ENCODE results near the gene VPS13A.
"Not testable (repeated sequence)": the region's sequence is repeated elsewhere in the genome, so short reads cannot be mapped to it uniquely, and the experiment has no call there.

The VPS13A gene

DNA sequence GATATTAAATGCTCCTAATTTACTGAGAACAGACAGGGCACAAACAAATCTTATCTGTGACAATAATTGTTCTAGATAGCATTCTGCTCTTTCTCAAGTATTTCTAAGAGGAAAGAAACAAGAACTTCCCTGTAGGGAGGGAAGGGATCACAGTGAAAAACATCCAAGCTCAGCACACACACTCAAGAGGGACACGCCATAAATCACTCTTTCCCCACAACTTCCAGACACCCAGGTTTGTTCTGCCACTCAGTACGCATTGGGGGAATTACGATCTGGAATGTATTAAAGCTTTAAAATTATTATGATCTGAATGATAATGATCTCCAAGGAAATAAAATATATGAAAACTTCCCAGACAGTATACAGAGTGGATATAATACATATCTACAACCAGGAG is 249.4 kb downstream of the VPS13A start:
- FAIRE-seq, result no peak

DNA sequence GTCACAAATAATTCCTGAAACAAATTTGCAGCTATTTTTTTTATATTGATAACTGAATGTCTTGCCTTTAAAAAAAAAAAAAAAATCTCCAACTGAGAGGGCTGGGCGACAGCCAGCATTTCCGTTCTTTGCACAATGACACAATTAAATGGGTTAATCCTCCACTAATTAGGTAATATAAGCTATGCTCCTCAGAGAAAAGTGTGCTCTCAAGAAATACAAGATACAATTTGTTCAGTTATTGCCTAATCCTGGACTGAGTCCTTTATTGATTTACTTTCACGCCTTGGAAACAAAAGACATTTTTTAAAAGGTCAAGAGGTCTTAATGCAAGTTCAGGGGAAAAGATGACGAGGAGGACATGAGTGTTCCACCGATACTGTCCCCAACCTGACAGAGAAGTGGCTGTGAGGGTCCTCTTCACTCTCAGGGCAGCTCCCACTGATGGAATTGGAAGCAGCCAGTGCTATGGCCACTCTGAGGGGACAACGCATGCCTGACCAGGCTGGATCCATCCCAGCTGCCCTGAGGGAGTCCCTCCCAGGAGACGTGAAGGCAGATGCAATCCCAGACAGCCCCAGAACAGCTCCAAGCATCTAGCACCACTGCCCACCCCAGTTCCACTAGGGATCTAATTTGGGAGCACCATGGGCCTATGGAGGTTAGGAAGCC is 250.1 kb downstream of the VPS13A start:
- no peak for FAIRE-seq

DNA sequence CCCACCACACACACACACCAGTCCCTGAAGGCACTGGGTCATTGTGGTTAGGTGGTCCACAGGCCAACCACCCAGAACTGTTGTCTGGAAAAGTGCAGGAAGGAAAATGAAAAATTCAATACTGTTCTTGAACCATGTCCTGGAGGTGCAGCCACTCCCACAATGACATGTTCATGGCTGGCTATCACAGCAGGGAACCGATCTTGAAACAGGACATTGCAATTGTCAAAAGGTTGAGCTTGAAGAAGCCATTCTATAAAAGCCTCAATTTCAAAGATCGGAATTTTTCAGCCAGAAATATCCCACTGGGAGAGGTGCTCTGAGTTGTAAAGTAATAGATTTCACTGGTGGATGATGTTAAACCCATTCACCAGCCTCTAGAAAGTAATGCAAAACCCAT is 252.6 kb downstream of the VPS13A start:
- no peak for FAIRE-seq

DNA sequence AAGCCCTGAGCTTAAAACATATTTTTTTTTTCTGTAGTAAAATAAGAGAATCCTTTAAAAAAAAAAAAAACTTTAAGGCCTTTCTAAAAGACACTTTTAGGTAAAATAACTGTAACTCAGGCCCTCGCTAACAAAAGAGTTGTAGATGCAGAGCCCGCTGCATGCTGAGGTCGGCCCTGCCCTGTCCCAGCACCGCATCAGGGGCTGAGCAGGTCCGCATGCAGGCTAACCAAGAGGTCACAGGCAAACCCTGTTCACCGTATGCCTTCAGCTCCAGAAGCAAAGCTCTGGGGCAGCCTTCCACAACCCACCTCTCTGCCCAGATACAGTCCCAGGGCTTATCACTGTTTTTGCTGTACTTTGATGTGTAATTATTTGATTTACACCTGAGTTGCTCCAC is 254.7 kb downstream of the VPS13A start:
- FAIRE-seq, result no peak

DNA sequence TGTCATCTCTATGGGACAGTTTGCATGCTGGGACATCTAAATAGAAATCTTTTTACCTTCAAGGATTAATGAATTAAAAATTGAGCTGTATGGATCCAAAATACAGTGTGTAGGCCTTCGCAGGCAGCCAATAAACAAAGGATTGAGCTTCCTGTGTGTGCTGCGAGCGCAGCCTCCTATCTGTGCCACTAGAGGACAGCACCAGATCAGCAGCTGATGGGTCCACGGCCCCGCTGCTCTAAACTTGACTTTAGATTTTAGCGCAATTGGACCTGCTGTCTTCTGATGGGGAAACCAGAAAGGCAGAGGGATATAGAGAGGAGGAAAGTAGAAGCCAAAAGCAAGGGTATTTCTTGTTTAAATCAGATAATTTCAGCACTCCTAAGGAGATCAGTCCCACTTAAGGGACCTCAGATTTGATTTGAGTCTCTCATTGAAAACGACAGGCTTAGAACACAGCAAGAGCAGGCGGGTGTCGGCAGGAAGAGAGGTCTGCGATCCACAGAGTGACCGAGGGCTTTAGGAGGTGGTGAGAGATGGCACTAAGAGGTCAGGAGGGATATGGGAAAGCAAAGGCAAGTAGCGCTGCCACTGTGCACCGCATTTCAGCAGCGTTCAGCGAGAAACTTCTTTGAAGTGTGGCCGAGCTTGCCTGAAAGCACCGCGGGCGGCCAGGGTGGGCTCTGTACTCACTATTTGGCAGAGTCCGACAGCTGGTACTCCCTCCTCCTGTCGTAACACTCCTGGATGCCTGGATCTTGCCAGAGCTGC is 256.5 kb downstream of the VPS13A start:
- peak; percentile 21 for FAIRE-seq

DNA sequence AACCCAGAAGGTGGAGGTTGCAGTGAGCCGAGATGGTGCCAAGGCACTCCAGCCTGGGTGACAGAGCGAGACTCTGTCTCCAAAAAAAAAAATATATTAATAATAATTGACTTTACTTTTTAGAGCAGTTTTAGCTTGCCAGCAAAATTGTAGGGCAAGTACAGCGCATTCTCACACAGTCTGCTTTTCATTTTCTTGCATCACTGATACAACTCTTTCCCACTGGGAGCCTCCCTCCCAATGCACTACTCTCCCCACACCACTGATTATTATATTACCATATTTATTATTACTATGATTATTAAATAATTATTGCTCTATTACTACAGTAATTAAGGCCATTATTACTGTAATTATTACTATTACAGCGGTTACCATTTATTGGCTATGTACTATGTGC is 257.9 kb downstream of the VPS13A start:
- FAIRE-seq, result no peak

DNA sequence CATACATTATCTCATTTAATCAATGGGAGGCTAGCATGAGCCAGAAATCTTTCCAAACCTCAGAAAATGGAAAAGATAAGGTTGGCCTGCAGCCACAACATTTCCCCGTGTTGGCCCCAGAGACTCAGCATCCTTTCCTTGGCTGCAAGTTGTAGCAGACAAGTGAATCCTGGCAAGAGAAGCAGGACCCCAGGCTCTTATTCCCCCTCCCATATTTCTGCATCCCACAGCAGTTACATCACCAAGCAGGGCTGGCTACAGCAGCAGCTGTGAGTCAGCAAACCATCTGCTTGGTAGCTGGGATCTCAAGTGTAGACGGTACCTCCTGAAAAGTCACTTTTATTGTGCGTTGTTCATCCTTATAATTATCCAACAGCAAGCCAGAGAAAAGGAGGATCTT is 258.4 kb downstream of the VPS13A start:
- no peak for FAIRE-seq

DNA sequence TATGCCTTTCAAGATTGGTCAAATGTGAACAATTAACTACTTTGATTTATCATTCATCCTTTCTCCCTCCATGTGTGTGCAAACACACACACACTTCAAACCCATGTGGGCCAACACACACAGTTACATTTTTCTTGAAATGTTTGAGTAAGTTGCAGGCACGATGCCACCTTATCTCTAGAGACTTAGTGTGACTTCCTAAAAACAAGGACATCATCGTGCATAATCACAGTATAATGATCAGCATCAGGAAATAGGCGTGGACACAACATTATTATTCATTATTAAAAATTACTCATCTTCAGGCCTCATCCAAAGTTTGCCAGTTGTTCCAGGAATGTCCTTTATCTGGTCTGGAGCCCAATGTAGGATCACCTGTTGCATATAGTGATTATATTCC is 261.3 kb downstream of the VPS13A start:
- no peak for FAIRE-seq

DNA sequence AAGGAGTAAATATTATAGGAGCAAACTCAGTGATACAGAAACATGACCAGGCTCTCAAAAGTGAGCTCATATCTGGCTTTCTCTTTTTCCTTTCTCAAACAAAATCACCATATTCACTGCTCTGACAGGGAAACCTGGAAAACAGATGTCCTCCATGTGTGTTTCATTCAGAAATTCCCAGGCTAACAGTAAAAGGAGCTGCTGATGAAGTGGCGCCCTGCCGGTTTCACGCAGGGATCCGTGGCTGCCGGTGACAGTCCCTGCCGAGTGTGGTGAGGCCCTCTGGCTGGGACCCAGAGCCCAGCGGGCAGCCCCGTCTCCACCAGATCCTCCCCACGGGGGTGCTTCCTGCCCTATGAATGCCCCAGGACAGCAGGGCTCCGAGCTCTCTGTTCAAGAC is 262.7 kb downstream of the VPS13A start:
- no peak for FAIRE-seq

DNA sequence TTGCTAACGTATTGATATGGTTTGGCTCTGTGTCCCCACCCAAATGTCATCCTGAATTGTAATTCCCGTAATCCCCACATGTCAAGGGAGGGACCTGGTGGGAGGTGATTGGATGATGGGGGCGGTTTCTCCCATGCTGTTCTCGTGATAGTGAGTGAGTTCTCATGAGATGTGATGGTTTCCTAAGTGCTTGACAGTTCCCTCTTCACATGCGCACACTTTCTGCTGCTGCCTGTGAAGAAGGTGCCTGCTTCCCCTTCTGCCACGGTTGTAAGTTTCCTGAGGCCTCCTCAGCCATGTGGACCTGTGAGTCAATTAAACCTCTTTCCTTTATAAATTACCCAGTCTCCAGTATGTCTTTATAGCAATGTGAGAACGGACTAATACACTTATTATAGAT is 263.8 kb downstream of the VPS13A start:
- FAIRE-seq, result not testable (repeated sequence)

DNA sequence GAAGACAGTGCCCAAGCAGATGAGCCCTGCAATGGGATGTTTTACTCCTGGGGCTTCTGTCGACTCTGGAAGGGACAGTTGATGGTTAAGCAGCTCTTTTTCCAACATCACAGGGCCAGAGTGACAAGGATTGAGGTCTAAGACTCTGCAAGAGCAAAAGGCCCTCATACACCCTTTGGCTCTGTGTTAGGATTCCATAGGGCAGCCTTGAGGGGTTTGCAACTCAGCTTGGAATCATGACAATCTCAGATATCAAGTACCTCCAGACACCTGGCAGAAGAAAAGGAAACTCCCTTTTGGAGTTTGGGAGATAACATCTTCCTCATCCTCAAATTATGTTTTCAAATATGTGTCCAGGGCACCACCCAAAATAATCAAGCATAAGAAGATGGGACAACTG is 265.1 kb downstream of the VPS13A start:
- no peak for FAIRE-seq

DNA sequence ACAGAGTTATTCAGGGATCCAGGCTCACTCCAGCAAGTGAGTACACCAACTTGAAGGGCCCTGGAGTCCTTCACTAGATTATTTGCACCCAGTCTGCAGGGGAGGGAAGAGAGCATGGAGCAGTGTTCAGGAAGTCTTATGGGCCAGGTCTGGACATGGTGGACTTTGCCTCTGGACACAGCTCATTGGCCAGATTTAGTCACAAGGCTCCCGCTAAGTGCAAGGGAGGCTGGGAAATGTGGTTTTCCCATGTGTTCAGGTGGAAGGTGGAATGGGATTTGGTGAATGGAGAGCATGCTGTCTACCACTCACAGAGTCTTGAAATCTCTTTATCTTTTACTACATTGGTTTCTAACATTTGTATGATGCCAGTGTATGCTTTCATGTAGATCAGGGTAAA is 270.3 kb downstream of the VPS13A start:
- FAIRE-seq, result no peak

DNA sequence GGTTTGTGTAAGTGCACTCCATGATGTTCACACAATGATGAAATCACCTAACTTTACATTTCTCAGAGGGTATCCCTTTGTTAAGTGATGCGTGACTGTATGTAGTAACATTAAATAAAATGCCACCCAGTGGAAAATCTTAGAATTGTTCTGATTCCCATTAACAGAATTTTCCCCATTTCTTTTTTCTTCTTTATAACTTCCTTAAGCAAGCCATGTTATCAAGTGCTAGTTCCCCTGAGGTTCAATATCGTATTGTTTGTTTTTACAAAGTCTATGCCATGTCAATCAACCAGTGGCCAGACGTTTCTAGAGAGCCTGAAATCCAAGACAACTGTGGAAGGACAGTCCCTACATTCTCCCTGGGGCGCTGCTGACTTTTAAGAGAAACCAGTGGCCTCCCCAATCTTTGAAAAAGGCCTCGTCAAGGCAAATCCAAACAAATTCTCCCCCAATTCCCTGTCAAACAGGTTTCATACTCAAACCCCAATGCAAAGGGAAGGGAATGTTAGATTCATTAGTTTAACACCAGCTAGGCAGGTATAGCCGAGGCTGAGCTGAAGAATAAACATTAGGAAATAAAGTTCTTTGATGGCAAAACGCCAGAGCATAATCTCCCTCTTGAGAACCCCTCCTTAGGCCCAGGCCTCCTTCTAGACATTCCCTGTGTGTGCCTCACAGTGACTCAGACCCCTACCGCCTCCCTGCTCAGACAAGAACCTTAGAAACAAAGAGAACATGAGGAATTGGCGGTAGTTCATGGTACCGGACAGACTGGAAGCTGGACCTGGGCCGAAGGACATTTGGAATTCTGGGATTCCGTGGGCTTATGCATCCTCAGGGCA is 272.1 kb downstream of the VPS13A start:
- peak; percentile 37 for FAIRE-seq

DNA sequence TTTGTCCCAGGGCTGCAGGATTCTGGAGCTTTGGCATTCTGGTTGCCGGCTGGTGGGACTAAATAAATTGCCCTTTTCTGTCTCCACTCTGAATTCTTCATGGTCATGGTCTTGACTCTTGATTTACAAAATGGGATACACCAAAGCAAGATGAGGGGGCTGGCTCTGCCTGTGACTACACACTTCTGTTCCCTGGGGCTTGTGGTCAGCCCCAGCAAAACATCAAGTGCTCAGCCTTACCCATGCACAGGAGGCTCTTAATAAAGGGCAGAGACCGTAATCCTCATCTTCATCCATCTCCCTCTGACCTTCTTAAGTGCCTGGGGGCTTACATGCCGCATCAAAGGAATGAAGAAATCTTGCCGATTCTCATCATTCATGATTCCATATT is 272.7 kb downstream of the VPS13A start:
- no peak for FAIRE-seq

DNA sequence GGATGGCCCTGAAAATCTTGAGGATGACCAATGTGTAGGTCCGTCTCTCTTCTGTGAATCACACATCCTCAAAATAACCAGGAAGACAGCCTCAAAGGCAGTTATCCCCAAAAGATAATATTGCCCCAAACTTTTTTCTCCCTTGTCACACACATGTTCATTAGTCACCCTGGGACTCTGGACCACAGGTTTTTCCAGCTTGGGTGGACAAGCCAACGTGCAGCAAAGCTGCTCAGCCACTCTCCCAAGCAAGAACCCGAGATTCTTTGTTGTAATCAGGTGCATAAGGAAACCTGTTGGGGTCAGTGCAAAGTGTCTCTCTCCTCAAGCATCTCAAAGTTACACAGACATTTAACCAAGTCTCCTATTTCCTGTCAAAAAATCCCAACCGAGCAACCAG is 274.2 kb downstream of the VPS13A start:
- FAIRE-seq, result no peak

DNA sequence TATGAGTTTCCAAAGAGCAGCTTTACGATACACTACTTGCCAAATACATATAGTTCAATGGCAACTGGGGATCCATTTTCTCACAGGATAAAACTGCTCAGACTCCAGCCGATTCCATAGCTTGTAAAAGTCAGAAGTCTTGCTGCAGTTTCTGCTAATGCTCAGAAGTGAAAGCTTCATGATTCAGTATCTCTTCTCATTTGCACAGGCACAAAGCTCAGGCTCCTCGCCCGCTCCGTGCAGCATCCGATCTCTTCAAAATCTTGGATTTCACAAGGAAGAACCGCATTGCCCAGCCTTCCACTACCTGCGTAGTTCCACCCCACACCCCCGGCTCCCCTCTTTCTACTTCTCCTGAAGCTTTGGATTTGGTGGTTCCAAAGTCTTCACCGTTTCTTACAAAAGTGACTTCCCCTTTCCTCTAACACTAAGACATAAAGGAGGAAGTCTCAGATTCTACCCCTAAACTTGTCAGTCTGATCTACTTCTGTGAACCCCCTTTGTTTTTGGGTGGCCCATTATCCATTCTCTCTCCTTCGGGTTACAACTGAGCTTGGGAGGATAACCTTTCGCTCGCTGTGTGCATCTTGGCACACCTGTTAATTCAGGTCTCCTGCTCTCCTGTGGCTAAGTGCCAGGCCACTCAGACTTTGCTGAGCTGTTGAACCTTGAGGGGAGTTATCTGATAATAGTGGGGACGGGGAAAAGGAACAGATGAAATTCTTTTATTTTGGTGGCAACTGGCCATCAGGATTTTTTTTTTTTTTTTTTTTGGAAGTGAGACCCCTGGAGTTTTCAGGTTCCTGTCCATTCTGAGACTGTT is 276.7 kb downstream of the VPS13A start:
- FAIRE-seq, result no peak

DNA sequence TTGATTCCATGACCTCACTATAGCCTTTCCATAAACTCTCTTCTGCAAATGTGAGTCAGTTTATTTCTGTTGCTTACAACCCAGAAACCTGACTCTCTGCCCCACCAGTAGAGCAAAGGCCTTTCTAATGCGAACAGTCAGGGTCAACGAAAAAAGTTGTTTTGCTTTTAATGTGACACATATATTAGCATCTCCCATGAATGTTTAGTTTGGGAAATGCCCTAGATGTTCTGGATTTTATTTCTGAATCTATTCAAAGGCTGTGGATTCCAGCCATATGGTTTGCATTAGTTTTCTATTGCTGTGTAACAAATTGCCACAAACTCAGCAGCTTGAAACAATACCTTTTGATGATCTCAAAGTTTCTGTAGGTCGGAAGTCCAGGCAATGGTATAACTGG is 277.3 kb downstream of the VPS13A start:
- no peak for FAIRE-seq

DNA sequence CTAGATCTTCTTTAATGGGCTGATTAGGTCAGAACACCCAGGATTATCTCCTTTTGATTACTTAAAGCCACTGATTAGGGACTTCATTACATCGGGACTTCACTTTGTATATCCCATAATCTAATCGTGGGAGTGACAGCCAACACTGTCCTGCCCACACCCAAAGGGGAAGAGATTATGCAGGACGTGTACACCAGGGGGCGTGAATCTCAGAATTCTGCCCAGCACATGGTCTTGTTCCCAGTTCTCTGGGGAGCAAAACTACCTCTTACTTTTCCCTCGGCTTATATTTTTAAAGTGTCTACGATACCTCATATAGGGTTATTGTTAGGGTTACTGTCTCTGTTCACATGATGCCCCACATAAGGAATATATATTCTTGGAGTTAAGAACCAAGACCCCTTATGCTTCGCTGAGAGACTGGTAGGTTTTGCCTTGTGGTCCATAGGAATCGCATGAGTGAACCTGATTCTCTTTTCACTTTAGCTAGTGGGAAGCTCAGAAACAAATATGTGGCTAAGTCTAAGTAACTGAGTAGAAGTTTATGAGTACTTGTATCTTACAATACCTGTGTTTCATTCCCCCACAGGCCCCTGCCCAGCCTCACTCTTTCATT is 278.1 kb downstream of the VPS13A start:
- no peak for FAIRE-seq

DNA sequence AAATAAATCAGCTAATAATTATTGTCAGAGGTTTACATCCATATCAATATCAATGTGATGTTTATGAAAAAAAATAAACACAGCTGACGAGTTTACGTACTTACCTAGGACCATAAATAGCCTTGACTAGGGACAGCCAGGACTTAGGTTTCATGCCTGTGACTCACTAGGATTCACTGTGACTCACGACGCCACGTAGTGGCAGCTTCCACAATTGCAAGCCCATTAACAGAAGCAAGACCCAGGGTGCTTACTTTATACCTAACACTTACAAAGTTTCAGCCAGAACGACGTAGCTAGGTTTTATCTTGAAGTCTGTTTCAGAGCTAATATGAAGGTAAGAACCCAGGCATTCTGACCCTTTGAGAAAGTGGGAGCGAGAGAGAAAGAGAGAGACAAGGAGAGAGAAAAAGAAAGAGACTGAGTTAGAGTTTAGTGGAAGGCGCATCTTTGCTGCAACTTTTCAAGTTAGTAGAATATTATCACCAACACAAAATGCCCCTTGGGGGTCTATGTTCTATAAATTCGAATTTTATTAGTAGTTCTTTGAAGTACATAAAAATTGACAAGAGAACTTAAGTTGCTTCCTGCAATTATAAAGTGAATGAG is 279.6 kb downstream of the VPS13A start:
- FAIRE-seq, result peak; percentile 92

DNA sequence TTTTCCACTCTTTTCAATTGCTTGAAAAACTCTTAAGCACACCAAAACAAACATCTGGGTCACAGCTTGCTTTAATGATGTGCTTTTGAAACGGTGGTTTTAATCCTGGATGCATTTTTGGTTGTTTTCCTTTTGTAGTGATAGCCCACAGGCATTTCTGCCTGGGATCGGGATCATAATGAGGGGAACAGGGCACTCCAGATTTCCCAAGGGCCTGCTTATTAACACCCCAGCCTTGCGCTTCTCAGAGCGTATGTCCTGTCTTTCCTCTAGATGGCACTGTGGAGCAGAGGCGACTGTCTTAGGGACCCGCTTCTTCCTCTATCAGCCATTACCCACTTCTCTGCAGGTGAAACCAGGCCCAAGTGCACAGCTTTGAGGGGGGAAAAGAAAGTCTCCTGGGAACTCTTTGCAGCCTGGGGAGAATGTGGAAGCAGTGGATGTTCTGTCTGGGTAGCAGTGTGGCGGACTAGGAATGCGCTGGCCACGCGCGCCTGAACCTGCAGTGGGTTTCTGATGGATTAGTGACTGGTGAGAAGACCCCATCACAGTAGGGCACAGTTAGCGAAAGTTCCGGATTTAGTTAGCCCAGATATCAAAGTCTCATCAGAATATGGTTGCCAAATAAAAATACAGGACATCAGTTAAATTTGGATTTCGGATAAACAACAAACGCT is 280.7 kb downstream of the VPS13A start:
- FAIRE-seq, result no peak

DNA sequence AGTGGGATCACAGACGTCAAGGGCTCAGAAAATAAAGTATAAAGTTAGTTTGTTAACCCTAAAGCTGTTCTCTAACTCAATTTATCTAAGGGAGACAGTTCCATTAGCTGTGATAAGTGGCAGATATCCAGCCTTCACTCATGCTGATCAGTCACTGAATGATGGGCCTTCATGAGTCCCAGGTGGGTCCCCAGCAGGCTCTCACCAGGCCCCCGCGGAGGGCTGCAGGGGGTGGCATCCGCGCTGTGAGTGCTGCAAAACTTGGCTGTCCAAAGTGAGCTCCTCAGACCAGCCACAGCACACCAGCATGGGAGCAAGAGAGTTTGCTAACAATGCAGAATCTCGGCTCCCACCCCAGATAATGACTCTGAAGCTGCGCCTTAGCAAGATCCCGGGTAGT is 283.6 kb downstream of the VPS13A start:
- FAIRE-seq, result no peak
